8988T (cell line): Measurements from ENCODE around the gene VPS13C.

Experiments
- DNase-seq: peaks from one replicate; pipeline ENCODE4 v3.0.0; 2011

The VPS13C gene

GRCh38 chr15:61840090-61840489, 220.2 kb downstream of the VPS13C start:
- DNase-seq: no peak

GRCh38 chr15:61839546-61839945, 220.7 kb downstream of the VPS13C start:
- DNase-seq: no peak

GRCh38 chr15:61835496-61836106, 224.6 kb downstream of the VPS13C start:
- peak; percentile 32 for DNase-seq

GRCh38 chr15:61835029-61835428, 225.2 kb downstream of the VPS13C start:
- DNase-seq: no peak

- DNase-seq: peak; percentile 30
Measured at GRCh38 chr15:61834076-61834697, 226.1 kb downstream of the VPS13C start.

GRCh38 chr15:61832223-61832622, 228.0 kb downstream of the VPS13C start:
- no peak for DNase-seq

- no peak for DNase-seq
Measured at GRCh38 chr15:61831505-61831921, 228.7 kb downstream of the VPS13C start.

GRCh38 chr15:61830536-61831330, 229.5 kb downstream of the VPS13C start:
- no peak for DNase-seq

- no peak for DNase-seq
Measured at GRCh38 chr15:61829514-61829889, 230.7 kb downstream of the VPS13C start.

GRCh38 chr15:61828860-61829513, 231.3 kb downstream of the VPS13C start:
- no peak for DNase-seq

GRCh38 chr15:61828008-61828407, 232.2 kb downstream of the VPS13C start:
- DNase-seq: peak; percentile 21

GRCh38 chr15:61827131-61827530, 233.1 kb downstream of the VPS13C start:
- DNase-seq: no peak

- DNase-seq: no peak
Measured at GRCh38 chr15:61824291-61824690, 236.0 kb downstream of the VPS13C start.

- no peak for DNase-seq
Measured at GRCh38 chr15:61822511-61822910, 237.7 kb downstream of the VPS13C start.

- no peak for DNase-seq
Measured at GRCh38 chr15:61820951-61821350, 239.3 kb downstream of the VPS13C start.

- no peak for DNase-seq
Measured at GRCh38 chr15:61820212-61820611, 240.0 kb downstream of the VPS13C start.

- DNase-seq: no peak
Measured at GRCh38 chr15:61819386-61819785, 240.9 kb downstream of the VPS13C start.

GRCh38 chr15:61818801-61819200, 241.4 kb downstream of the VPS13C start:
- DNase-seq: no peak

GRCh38 chr15:61816856-61817255, 243.4 kb downstream of the VPS13C start:
- DNase-seq: no peak

GRCh38 chr15:61815356-61816083, 244.7 kb downstream of the VPS13C start:
- no peak for DNase-seq

- DNase-seq: no peak
Measured at GRCh38 chr15:61812476-61812875, 247.8 kb downstream of the VPS13C start.

- DNase-seq: no peak
Measured at GRCh38 chr15:61811952-61812351, 248.3 kb downstream of the VPS13C start.

- DNase-seq: no peak
Measured at GRCh38 chr15:61809216-61809615, 251.0 kb downstream of the VPS13C start.
